ENCODE results near the gene PNPLA5.
A peak's percentile ranks its signal among the peaks of the same experiment; 100 is the strongest.
"Not testable (repeated sequence)": the region's sequence is repeated elsewhere in the genome, so short reads cannot be mapped to it uniquely, and the experiment has no call there.

The PNPLA5 gene, protein sequence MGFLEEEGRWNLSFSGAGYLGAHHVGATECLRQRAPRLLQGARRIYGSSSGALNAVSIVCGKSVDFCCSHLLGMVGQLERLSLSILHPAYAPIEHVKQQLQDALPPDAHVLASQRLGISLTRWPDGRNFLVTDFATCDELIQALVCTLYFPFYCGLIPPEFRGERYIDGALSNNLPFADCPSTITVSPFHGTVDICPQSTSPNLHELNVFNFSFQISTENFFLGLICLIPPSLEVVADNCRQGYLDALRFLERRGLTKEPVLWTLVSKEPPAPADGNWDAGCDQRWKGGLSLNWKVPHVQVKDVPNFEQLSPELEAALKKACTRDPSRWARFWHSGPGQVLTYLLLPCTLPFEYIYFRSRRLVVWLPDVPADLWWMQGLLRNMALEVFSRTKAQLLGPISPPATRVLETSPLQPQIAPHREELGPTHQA

DNA sequence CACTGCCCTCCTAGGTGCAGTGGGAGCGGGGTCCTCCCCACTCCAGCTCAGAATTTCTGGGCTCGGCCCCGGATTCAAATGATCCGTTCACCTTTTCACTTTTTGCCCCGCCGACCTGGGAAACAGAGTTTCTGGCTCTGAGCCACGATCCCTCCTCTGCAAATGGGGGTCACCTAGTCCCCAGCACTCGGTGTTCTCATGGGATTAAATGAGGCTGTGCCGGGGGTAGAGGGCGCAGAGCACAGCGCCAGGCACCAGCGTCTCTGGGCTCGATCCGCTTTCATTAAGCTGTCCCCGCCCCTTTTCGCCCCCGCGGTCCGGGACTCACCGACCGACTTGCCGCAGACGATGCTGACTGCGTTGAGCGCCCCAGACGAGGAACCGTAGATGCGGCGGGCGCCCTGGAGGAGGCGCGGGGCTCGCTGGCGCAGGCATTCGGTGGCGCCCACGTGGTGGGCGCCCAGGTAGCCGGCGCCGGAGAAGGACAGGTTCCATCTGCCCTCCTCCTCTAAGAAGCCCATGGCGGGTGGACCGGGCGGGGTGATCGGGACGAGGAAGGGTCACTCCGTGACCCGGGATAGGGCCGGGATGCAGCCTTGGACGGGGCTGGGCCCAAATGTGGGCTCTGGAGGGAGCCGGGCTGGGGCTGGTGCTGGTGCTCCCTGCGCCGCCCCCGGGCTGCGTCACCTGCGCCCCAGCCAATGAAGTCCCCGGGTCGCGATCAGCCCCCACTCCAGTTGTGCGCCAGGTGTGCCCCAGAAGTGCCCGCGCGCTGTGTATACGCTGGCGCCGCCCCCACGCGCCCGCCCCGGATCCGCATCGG, at the start of gene PNPLA5:
Gene PNPLA5 (minus strand): TSS at position 654 of the 823 bp plus-strand sequence. CDS start 133 bp downstream, at position 521.
- DNase-seq = peak; percentile 48

GRCh38 chr22:43941449-43941848, 49.6 kb upstream of the PNPLA5 start:
- no peak for DNase-seq

GRCh38 chr22:43931771-43932170, 40.0 kb upstream of the PNPLA5 start:
- no peak for DNase-seq

- DNase-seq = no peak
Observed at GRCh38 chr22:43928908-43929307, 37.1 kb upstream of the PNPLA5 start.

GRCh38 chr22:43928468-43928867, 36.7 kb upstream of the PNPLA5 start:
- DNase-seq = no peak

DNA sequence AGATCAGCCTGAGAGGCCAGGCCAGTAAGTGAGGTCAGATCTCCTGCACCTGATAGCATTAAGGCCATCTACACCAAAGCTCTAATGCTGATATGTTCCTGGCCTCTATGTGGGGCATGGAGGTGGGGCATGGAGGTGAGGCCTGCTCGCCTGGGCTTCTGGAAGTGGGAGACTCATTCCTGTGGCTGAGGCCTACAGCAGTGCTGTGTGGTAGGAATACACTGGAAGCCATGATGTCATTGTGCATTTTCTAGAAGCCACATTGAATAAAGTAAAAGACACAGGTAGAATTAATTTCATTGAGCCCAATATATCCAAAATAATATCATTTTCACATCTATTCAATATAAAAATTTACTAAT, 34.5 kb upstream of the PNPLA5 start:
- no peak for DNase-seq

GRCh38 chr22:43925433-43926348, 33.9 kb upstream of the PNPLA5 start:
- DNase-seq = peak; percentile 62

GRCh38 chr22:43924877-43925276, 33.1 kb upstream of the PNPLA5 start:
- DNase-seq = no peak

DNA sequence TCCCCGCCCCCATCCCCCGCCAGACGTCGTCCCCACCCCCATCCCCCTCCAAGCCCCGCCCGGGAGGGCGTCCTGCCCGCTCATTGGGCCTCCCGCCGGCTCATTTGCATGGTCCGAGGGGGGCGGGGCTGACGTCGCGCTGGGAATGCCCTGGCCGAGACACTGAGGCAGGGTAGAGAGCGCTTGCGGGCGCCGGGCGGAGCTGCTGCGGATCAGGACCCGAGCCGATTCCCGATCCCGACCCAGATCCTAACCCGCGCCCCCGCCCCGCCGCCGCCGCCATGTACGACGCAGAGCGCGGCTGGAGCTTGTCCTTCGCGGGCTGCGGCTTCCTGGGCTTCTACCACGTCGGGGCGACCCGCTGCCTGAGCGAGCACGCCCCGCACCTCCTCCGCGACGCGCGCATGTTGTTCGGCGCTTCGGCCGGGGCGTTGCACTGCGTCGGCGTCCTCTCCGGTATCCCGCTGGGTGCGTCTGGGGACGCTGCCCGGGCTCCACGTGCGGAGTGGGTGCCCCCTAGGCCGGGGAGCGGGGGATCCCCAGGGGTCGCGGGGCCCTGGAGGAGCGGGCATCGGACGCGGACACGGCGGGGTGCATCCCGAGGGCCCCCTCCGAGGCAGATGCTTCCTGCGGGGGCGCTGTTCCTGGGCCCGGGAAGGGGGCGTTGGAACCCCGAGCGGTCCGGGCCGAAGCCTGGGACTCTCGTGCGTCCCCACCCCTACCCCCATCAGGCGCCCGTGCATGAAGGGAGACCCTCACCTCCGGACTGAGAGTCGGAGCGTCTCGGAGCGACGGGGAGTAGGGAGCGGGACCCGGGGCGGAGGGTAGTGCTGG, 32.0 kb upstream of the PNPLA5 start, which contains the start of gene PNPLA3:
Gene PNPLA3 (plus strand): TSS at position 175 of the 834 bp plus-strand sequence. CDS start 107 bp downstream, at position 282.
- DNase-seq = peak; percentile 95

GRCh38 chr22:43923191-43923590, 31.4 kb upstream of the PNPLA5 start:
- DNase-seq = no peak

DNA sequence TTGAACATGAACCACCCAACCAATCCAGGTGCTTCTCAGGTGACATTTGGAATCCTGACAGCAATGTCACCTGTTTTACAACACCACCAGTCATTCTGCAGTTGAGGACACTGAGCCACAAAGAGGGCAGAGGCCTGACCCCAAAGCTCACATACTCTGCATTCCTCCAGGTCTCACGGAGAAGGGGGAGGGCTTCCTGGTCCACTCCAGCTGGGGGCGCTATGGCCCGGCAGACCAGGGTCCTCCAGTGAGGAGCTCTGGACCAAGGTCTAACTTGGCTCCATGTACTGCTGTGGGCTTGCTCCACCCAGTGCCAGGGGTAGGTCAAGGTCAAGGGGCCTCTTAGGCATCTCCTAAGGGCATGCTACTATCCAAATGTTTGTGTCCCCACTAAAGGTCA, 30.3 kb upstream of the PNPLA5 start:
- DNase-seq = no peak

DNA sequence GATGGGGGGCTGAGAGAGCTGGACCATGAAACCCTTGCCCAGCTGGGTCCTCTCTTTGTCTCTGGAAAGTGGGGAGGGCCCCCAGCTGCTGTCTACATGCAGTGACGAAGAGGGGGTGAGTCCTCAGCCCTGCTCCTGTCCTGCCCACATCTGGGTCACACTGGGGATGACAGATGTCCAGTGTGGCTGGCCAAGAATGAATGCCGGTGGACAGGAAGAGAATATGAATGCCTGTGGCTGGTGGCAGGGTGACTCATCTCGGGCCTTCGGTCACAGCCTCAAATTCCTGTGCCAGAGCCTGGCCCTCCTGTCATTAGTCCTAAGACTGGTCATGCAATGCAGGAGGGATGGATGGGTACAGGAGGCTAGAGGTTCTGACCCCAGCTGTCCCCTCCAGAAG, 29.6 kb upstream of the PNPLA5 start:
- DNase-seq = no peak

DNA sequence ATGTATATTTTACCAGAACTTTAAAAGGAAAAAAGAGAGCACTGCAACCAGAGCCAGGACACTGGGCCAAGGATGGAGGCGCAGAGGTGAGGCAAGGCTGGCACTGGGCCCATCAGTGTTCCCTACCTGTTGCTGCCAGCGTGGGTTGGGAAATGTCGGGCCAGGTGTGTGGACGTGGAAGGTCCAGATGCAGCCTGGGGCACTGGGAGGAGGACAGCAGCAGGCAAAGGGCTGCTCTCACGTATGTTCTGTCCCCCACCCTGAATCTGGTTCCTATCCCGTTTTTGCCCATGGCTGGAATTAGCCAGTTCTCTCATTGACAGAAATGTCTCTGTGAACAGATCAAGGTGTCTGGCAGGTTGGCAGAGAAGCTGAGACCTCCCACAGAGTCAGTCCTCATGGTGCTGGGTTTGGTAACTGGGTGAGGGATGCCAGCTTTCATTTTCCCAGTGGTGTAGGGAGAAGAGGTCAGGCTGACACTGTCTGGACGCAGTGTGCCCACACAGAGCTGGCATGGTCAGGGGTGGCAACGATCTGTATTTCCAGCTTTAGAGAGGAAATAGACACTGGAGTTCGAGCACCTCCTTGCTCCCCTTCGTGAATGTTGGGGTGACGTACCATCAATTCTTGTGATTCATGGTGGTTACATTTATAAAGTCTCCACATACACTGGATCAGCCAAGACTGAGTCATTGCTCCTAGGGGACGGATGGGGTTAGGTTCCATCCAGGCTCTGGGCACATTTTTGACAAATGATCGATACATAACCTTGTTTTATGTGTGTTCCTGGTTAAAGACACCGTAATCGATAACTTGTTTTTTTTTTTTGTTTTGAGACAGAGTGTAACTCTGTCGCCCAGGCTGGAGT, 27.5 kb upstream of the PNPLA5 start:
- DNase-seq = no peak

- no peak for DNase-seq
Observed at GRCh38 chr22:43917521-43917920, 25.7 kb upstream of the PNPLA5 start.

GRCh38 chr22:43911351-43911750, 19.5 kb upstream of the PNPLA5 start:
- DNase-seq = no peak

GRCh38 chr22:43910178-43910695, 18.4 kb upstream of the PNPLA5 start:
- DNase-seq = no peak

DNA sequence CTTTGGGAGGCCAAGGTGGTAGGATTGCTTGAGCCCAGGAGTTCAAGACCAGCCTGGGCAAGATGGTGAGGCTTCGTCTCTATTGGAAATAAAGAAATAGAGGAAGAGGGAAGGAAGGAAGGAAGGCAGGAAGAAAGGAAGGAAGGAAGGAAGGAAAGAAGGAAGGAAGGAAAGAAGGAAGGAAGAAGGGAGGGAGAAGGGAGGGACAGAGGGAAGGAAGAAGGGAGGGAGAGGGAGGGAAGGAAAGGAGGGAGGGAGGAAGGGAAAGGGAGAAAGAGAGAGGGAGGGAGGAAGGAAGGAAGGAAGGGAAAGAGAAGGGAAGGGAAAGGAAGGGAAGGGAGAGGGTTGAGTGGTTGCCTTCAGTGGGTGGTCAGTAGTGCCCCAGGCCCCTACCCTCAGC, 17.9 kb upstream of the PNPLA5 start:
- no peak for DNase-seq

DNA sequence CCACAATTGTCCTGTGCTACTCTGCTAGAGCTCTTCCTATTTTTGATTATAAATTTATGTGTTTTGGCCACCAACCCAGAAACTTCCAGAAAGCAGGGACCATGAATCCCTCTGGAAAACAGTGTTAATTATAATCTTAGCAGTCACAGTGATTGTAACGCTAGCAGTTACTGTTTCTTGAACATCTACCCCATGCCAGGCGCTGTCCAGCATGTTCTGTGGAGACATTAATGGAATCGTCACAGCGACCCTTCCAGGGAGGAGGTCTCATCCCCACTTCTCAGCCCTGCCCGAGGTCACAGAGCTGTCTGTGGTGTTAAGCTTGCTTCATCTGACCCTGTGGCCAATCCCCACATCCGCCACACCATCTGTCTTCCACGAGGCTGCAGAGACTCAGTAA, 13.9 kb upstream of the PNPLA5 start:
- no peak for DNase-seq

GRCh38 chr22:43904412-43904811, 12.6 kb upstream of the PNPLA5 start:
- not testable (repeated sequence) for DNase-seq

- DNase-seq = not testable (repeated sequence)
Observed at GRCh38 chr22:43903033-43903432, 11.2 kb upstream of the PNPLA5 start.
